Peyer's patch (tissue), 4 donors: ENCODE data around the gene SPEM1. TPM values are rescaled to one million over a fixed set of nuclear protein-coding genes. Genes with fewer than 3 reads are reported as not detected.

Experiments
- DNase-seq, 3 donors: peaks; one replicate each; pipeline ENCODE4 v3.0.0-alpha.2; 2017 to 2019
- H3K27ac ChIP-seq, 4 donors: fragments of 200-600 bp; sonication (generic); one replicate each; pipeline ENCODE4 v1.5.1; 2016 to 2019
- H3K27me3 ChIP-seq, 2 donors: fragments of 200-600 bp; sonication (generic); one replicate each; pipeline ENCODE4 v1.5.1; 2019
- H3K36me3 ChIP-seq, 3 donors: fragments of 200-600 bp; sonication (generic); one replicate each; pipeline ENCODE4 v1.5.1; 2016 to 2019
- H3K4me1 ChIP-seq, 4 donors: fragments of 200-600 bp; sonication (generic); one replicate each; pipeline ENCODE4 v1.5.1; 2016 to 2019
- H3K4me3 ChIP-seq, 4 donors: fragments of 200-600 bp; sonication (generic); 1 replicate in 3 of 4; 2 replicates in 1 of 4; pipeline ENCODE4 v1.5.1; 2016 to 2019; ENCODE audit warnings: mild to moderate bottlenecking in 1 of 4
- H3K9me3 ChIP-seq, 4 donors: fragments of 200-600 bp; sonication (generic); one replicate each; pipeline ENCODE4 v1.5.1; 2016 to 2019; ENCODE audit warnings: mild to moderate bottlenecking in 1 of 4
- POLR2A ChIP-seq, 2 donors: fragments of 450-650 bp; IDR thresholded peaks; one replicate each; pipeline ENCODE4 v1.5.1; 2017; ENCODE audit warnings: antibody characterized with exemption in 2 of 2, mild to moderate bottlenecking in 2 of 2, moderate library complexity in 2 of 2
- total RNA-seq, 4 donors: library from RNA; depleted of rRNA; stranded (reverse); fragments of >200 nt; gene quantifications; one replicate each; pipeline ENCODE4 v1.1.0, GENCODE V29; 2016
- TF ChIP-seq, protein P1 (sequence below), 6 experiments: fragments of 450-650 bp in 4 of 6; fragments of 200-600 bp in 2 of 6; sonication (generic) in 1 of 6; IDR thresholded peaks; one replicate each; pipeline ENCODE4 v1.5.1; 2017 to 2019; ENCODE audit warnings: antibody characterized with exemption in 6 of 6, mild to moderate bottlenecking in 3 of 6, moderate library complexity in 1 of 6

Gene SPEM1
- total RNA-seq, 4 donors from 2014 or later: not detected

DNA sequence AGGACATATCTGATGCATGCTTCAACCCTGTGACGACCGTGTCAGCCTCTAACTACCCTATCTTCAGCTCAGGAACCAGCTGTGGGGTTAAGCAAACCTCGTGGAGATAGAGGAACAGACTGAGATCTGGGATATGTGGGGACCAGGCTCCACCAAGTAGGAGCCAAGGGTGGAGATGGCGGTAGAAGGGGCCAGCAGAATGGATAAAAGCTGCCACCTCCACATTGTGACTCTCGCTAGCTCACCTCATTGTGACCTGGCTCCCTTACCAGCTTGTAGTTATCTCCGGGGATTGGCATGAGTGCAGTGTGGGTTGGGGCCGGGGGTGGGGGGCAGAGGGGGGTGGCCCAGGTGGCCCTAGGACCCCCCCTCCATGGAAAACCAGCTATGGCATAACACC is 5.2 kb downstream of the SPEM1 start, which contains the start of gene SPEM2:
Gene SPEM2, plus strand, starts transcription at position 301 of the 400 bp plus-strand sequence. Its CDS starts 73 bp downstream, at position 374.
- Histone ChIP-seq H3K4me3 (no peak within 1 kb of the TSS), H3K4me1 (no peaks in the 10 kb centered on the region), H3K9me3 (no peaks in the 10 kb centered on the region), H3K36me3 (no peaks in the 10 kb centered on the region), H3K27ac (no peak within 1 kb of the TSS), H3K27me3 (no peaks in the 10 kb centered on the region)
- TF ChIP-seq POLR2A (IDR thresholded peaks at IDR 0.05): no peak
- TF ChIP-seq, protein P1, sequence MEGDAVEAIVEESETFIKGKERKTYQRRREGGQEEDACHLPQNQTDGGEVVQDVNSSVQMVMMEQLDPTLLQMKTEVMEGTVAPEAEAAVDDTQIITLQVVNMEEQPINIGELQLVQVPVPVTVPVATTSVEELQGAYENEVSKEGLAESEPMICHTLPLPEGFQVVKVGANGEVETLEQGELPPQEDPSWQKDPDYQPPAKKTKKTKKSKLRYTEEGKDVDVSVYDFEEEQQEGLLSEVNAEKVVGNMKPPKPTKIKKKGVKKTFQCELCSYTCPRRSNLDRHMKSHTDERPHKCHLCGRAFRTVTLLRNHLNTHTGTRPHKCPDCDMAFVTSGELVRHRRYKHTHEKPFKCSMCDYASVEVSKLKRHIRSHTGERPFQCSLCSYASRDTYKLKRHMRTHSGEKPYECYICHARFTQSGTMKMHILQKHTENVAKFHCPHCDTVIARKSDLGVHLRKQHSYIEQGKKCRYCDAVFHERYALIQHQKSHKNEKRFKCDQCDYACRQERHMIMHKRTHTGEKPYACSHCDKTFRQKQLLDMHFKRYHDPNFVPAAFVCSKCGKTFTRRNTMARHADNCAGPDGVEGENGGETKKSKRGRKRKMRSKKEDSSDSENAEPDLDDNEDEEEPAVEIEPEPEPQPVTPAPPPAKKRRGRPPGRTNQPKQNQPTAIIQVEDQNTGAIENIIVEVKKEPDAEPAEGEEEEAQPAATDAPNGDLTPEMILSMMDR (IDR thresholded peaks at IDR 0.05): no peak
- DNase-seq: no peak

DNA sequence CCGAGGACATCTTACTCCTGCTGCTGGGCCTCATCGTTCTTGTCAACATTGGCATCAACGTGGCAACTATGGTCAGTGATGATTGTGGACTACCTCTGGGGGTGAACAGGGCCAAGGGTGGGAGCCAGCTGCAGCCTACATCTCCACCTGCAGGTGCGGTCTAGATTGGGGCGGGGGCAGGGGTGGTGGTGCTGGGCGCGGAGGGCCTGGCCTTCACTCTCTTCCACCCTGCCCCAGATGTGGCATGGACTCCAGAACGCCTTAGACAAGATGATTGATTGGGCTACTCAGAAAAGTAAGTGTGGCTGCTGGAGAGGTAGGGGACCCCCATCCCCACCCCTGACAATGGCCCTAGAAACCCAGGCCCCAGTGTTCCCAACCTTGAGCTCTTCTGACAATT is 5.6 kb downstream of the SPEM1 start:
- H3K4me3 ChIP-seq: no peak overlapping the region
- no peak for DNase-seq
- TF ChIP-seq POLR2A (IDR thresholded peaks at IDR 0.05): no peak
- TF ChIP-seq, protein P1 (IDR thresholded peaks at IDR 0.05): no peak

GRCh38 chr17:7426203-7426863 is 6.2 kb downstream of the SPEM1 start:
- no peaks in the 10 kb centered on the region for H3K9me3 ChIP-seq
- H3K36me3 ChIP-seq: no peaks in the 10 kb centered on the region
- H3K4me3 ChIP-seq: no peak overlapping the region
- DNase-seq: no peak
- no peaks in the 10 kb centered on the region for H3K27me3 ChIP-seq
- no peak overlapping the region for H3K27ac ChIP-seq
- TF ChIP-seq, protein P1 (IDR thresholded peaks at IDR 0.05): no peak
- TF ChIP-seq POLR2A (IDR thresholded peaks at IDR 0.05): no peak
- no peaks in the 10 kb centered on the region for H3K4me1 ChIP-seq

More for the DNA sequence above, 5.6 kb downstream of the SPEM1 start:
- Histone ChIP-seq H3K36me3 (no peaks in the 10 kb centered on the region), H3K4me1 (no peaks in the 10 kb centered on the region), H3K27ac (no peak overlapping the region), H3K9me3 (no peaks in the 10 kb centered on the region), H3K27me3 (no peaks in the 10 kb centered on the region)

DNA sequence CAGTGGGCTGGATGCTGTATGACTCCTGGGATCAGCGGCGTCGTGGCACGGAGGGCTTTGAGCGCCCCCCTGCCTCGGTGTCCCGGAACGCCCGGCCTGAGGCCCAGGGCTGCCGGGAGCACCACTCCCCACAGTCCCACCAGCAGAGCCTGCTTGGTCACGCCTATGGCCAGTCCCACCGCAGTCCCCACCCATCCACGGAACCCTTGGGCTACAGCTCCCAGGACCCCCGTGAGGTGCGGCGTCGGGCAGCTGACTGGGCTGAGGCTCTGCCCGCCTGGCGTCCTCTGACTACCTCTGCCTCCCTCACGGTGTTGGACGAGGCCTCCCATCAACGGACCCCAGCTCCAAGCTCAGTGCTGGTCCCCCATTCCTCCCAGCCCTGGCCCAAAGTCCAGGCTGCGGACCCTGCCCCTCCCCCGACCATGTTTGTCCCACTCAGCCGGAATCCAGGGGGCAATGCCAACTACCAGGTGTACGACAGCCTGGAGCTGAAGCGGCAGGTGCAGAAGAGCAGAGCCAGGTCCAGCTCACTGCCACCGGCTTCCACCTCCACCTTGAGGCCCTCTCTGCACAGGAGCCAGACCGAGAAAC is 6.9 kb downstream of the SPEM1 start:
- H3K36me3 ChIP-seq: no peaks in the 10 kb centered on the region
- DNase-seq: no peak
- no peaks in the 10 kb centered on the region for H3K27me3 ChIP-seq
- H3K9me3 ChIP-seq: no peaks in the 10 kb centered on the region
- no peaks in the 10 kb centered on the region for H3K4me1 ChIP-seq
- TF ChIP-seq POLR2A (IDR thresholded peaks at IDR 0.05): no peak
- TF ChIP-seq, protein P1 (IDR thresholded peaks at IDR 0.05): no peak
- H3K4me3 ChIP-seq: no peak overlapping the region
- no peak overlapping the region for H3K27ac ChIP-seq

DNA sequence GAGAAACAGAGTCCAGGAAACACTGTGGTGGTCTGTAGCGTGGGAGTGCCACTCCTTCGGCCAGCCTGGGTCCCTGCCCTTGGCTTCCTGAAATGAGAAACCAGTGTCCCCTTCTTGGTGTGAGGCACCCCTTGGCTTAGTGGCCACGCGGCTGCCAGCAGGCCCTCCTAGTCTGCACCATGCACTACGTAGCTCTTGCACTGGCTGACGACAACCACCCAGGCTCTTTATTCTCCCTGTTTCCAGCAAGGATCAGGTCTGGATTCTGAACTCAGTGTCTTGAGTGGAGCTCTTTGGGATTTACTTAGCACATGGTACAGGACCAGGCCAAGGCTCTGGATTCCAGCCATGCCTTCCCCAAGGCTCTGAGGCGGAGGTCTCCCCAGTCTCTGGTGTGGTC is 7.4 kb downstream of the SPEM1 start:
- no peak overlapping the region for H3K27ac ChIP-seq
- no peaks in the 10 kb centered on the region for H3K27me3 ChIP-seq
- H3K9me3 ChIP-seq: no peaks in the 10 kb centered on the region
- H3K36me3 ChIP-seq: no peaks in the 10 kb centered on the region
- no peak overlapping the region for H3K4me3 ChIP-seq
- TF ChIP-seq, protein P1 (IDR thresholded peaks at IDR 0.05): no peak
- no peak for TF ChIP-seq POLR2A (IDR thresholded peaks at IDR 0.05)
- no peaks in the 10 kb centered on the region for H3K4me1 ChIP-seq
- no peak for DNase-seq
